GM21717 (cell line): ENCODE data around the gene GFPT1.
"Not testable (repeated sequence)": the region's sequence is repeated elsewhere in the genome, so short reads cannot be mapped to it uniquely, and the experiment has no call there.

Experiments
- ATAC-seq: cut with Tn5 transposase; IDR thresholded peaks from one replicate; pipeline ENCODE4 v1.9.1; 2021; ENCODE audit warnings: mild to moderate bottlenecking, moderate library complexity; ENCODE audit not compliant: unreplicated experiment

Gene GFPT1

DNA sequence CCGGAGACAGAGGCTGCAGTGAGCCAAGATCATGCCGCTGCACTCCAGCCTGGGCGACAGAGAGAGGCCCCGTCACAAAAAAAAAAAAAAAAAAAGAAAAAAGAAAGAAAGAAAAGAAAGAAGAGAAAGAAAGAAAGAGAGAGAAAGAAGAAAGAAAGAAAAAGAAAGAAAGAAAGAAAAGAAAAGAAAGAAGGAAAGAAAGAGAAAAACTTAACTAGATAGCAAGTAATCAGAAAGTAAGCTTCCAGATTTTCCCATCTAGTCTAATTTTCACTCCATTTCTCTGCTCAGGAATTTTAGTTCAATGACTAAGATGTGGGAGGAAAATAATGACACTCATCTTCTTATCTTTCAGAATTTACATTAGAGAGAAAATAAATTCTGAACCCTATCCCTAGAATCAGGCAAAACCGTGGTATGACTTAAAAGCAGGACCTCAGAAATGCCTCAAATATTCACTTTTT lies 2.4 kb downstream of the GFPT1 start:
- no peak for ATAC-seq

DNA sequence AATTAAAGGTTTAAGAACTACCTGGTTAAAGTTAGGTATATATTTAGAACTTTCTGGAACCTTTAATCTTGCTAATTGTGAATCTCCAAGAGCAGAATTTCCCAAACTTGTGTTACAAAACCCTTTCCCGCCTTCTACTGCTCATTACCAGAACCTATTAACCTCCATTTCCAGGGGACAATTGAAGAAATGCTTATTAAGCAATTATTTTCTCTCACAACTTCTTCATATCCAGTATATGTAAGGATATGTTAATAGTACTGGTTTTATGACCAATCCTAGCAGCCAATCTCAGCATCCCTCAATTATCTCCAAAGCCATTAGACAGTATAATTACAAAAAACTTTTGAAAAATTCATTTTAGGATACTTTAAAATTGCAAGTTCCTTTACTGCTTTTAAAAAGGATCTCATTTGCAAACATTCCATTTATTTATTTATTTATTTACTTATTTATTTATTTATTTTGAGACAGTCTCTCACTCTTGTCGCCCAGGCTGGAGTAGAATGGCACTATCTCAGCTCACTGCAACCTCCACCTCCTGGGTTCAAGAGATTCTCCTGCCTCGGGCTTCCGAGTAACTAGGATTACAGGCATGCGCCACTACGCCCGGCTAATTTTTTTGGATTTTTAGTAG lies 3.7 kb downstream of the GFPT1 start:
- ATAC-seq: no peak

DNA sequence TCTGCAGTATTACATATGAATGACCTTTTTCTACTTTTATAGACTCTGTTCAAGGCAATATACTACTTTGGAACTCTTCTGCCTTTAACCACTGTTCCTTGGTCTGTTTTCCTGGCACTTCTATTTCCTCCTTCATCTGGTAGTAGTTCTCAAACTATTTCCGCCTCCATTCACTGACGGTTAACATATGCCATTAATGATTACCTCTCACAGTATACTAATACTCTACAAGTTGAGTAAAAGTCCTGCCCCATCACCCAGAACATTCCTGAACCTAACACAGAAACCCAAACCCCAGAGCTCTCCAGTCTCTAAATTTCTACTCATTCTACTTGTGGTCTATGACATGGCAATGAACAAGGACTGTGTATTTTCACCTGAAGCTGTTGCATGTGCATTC lies 4.5 kb downstream of the GFPT1 start:
- ATAC-seq: no peak

DNA sequence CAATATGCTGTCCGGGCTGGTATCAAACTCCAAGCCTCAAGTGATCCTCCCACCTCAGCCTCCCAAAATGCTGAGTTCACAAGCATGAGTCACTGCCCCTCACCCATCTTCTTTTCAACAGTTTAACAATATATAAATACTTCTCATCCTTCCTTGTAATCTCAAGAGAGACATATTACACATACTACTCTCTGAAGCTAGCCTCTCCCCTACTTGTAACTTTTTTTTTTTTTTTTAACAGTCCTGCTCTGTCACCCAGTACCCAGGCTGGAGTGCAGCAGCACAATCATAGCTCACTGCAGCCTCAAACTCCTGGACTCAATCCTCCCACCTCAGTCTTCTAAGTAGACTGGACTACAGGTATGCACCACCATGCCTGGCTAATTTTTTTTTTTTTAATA lies 5.7 kb downstream of the GFPT1 start:
- no peak for ATAC-seq

DNA sequence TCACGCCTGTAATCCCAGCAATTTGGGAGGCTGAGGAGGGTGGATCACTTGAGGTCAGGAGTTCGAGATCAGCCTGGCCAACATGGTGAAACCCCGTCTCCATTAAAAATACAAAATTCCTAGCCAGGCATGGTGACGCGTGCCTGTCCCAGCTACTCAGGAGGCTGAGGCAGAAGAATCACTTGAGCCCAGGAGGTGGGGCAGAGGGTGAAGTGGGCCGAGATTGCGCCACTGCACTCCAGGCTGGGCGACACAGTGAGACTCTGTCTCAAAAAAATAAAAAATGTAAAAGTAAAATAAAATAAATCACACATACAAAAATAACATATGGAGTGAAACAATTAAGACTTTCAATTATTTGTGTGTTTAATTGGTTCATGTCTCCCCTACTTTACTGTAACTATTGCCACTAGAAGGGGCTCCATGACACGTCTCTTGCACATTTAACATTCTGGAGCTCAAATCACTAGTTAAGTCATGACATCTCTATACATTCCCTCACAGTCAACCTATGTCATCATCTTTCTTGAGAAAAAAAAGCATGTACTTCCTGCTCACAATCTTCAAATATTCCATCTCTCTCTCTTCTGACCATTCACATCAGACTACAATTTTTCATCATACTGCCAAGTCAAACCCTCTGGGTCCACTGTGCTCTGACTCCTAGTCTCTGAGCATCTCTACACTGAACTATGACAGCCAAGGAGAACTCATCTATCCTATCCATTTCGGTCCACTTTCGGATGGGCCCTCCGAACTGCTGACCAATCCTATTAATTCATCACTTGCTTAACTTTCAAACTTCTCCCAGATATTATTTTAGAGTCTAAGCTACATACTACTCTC lies 6.7 kb downstream of the GFPT1 start:
- no peak for ATAC-seq

DNA sequence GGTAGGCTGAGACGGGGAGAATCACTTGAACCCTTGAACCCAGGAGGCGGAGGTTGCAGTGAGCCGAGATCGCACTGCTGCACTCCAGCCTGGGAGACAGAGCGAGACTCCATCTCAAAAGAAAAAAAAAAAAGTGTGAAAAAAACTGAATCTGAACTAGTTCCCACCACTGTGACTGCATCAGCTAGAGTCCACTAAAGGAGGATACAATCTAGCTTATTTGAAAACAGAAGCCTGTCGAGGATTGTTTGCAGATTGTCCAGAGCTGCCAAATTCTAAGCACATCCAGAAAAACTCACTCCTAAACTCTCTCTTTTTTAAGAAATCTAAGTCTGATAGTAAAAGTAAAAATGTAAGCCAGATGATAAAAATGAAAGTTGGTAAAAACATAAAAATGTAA lies 10.6 kb downstream of the GFPT1 start:
- no peak for ATAC-seq

DNA sequence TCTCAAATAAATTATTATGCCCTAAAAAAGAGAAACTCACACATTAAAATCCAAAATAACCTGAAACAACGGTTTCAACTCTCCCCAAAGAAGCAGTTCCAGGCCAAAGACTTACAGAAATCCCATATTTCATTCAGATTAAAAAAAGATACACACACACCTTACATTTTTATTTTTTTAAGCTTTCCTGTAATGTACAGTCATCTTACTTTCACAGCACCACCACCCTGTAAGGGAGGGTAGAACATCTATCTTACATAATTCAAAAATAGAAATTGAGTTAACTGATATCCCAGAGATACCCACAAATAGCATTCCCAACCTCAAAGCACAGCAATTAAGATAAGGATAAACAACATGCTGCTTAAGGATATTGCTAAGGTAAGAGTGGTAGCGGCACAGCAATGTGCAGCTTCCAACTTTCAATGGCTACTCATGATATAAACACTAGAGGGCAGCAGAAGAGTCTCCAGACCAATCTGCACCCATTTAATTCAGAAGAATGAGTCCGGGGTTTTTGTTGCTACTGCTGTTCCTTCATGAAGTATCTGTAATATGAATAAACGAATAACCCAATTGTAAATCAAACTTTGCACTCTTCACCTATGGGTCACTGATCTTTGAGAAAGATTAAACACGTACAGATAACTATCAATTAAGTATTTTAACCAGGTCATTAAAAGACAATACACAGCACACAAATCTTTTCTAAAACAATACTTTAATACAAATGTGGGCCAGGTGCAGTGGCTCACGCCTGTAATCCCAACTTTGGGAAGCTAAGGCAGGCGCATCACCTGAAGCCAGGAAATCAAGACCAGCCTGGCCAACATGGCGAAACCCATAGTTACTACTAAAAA lies 11.3 kb downstream of the GFPT1 start:
- no peak for ATAC-seq

DNA sequence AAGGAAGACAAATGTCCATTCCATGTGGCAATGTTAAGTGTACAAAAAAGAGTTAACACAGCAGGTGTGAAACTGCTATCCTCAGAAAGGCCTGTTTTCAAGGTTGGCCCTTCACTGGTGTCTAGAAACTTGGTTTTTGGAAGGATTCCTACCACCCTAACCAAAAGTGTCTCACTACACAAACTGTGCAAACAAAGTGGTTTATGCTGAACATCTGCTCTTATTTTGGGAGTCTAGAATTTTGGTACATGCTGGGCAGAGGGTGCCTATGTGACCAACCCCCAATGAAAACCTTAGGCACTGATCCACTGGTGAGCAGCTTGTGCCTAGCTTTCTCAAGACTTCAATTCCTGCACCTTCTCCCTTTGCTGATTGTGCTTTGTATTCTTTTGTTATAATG lies 14.3 kb downstream of the GFPT1 start:
- no peak for ATAC-seq

DNA sequence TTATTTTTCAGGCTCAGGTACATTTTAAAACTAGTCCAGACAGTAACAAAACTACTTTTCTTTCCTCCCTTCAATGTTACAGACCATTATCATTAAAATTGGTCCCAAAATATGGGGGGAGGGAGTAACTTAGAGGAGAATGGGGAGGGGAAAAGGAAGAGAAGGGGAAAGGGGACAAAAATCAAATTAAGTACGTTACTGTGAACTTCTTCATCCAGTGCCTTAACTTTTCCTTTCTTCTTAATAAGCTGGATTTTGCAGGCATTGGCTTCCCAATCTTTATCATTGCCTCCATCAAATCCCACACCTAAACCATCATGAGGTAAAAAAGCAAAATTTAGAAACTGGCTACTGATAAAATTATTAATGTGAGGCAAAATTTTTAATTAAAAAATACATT lies 17.2 kb downstream of the GFPT1 start:
- no peak for ATAC-seq

DNA sequence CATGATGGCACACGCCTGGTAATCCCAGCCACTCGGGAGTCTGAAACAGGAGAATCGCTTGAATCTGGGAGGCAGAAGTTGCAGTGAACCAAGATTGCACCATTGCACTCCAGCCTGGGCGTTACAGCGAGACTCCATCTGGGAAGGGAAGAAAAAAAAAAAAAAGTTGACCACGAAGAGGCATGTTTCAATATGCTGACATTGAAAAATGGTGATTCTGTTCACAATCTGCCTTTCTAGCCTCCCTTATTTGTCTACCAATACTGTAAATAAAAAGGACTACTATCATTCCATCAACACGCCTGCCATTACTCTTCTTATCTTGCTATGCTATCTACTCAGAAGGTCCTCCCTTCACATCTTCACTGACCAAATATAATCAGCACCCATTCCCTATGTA lies 18.4 kb downstream of the GFPT1 start:
- no peak for ATAC-seq

DNA sequence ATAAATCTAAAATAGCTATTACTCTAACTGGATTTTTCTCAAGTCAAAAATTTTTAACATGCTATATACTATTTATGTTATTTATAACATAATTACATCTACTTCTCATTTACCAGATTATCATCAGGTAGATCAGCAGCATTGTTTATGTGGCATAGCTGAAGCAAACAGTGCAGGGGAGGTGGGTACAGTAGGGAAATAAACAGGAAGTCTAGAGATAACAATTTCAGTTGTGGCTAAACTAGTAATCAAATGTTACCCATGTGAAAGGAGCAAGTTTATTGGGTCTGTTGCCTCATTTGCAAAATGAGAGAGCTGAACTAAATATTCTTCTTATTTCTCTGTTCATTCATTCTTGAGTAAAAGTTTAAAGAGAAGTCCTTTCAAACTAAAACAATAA lies 27.7 kb downstream of the GFPT1 start:
- no peak for ATAC-seq

DNA sequence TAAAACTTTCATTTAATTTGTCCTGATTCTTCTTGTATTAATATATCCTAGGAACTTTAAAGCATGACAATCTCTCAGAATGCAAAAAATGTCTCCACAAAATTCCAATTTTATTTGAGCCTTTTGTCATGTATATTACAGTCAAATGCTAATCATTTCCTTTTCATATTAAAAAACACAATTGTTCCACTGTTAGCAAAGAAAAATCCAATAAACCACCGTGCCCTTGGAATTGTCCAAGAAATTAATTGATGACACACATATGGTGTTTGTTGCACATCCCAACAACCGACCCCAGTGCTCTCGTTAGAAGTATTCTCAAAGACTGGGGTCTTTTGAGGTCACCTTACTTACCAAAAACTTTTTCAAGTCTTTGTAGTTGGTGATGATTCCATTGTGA lies 28.1 kb downstream of the GFPT1 start:
- ATAC-seq: no peak

DNA sequence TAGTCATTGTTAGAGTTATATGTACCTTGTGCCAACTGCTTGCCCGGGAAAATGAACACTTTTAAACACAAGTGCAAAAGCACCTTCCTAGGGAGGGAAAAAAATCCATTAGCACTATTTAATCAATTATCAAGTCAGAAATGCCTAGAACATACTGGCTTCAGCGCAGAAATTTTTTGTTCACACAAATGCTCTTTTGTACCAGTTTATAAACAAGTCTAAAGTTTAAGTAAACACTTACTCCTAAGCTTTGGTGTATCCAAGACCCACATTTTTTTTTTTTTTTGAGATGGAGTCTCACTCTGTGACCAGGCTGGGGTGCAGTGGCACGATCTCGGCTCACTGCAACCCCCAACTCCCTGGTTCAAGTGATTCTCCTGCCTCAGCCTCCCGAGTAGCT lies 30.6 kb downstream of the GFPT1 start:
- ATAC-seq: no peak

DNA sequence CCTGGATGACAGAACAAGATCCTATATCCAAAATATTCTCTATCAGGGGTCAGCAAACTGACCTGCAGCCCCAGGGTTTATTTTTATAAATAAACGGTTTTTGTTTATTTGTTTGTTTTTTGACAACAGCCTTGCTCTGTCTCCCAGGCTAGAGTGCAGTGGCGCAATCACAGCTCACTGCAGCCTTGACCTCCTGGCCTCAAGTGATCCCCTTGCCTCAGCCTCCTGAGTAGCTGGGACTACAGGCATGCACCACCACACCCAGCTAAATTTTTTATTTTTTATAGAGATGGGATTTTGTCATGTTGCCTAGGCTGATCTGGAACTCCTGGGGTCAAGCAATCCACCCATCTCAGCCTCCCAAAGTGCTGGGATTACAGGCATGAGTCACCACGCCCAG lies 32.1 kb downstream of the GFPT1 start:
- not testable (repeated sequence) for ATAC-seq

DNA sequence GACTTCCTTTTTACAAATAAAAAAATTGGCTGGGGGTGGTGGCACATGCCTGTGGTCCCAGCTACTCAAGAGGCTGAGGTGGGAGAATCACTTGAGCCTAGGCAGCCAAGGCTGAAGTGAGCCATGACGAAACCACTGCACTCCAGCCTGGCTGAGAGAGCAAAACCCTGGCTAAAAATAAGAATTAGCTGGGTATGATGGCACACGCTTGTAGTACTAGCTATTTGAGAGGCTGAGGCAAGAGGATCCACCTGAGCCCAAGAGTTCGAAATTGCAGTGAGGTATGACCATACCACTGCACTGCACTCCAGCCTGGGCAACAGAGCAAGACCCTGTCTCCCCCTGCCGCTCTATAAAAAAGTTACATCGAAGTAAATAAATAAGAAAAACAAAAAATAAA lies 33.7 kb downstream of the GFPT1 start:
- ATAC-seq: no peak

DNA sequence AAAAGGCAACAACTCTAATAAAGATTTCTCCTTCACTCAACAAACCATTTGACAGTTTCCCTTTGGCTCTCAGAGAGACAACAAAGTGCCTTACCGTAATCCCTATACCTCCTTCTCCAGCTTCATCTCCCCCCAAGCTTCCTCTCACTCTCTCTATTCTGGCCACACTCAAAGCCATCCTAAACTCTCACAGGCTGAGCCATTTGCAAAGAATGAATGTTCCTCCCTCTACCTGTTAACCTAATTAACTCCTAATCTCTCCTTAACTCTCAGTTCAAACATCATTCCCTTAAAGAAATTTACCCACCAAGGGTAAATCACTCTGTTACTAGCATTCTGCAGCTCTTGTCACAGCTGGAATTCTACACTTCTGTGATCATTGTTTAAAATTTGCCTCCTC lies 38.2 kb downstream of the GFPT1 start:
- no peak for ATAC-seq

DNA sequence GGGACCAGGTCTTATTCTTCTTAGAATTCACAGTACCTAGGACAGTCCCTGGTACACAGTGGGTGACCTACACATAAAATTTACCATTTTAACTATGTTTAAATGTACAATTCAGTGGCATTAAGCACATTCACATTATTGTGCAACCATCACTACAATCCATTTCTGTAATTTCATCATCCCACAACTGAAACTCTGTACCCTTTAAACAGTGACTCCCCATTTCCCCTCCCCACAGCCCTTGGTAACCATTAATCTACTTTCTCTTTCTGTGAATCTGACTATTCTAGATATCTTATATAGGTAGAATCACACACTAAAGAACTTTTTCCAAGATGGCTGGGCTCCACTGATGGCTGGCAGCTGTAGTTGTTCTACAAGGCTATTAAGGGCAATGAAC lies 41.6 kb downstream of the GFPT1 start:
- ATAC-seq: no peak

DNA sequence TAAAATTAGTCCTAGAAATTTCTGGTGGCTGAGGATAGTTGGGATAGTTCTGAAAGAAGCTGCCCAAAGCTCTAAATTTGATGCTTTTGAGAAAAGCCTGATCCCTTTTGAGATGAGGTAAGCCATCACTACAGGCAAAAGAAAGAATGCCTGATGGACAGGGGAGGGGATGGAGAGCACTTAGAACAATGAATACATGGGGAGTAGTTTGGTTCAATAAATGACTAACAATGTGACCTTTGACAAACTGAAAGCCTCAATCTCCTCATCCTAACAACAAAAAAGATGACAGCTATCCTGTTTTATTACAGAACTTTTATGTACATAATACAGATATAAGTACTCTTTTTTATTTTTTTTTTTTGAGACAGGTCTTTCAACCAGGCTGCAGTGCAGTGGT lies 42.7 kb downstream of the GFPT1 start:
- ATAC-seq: no peak

DNA sequence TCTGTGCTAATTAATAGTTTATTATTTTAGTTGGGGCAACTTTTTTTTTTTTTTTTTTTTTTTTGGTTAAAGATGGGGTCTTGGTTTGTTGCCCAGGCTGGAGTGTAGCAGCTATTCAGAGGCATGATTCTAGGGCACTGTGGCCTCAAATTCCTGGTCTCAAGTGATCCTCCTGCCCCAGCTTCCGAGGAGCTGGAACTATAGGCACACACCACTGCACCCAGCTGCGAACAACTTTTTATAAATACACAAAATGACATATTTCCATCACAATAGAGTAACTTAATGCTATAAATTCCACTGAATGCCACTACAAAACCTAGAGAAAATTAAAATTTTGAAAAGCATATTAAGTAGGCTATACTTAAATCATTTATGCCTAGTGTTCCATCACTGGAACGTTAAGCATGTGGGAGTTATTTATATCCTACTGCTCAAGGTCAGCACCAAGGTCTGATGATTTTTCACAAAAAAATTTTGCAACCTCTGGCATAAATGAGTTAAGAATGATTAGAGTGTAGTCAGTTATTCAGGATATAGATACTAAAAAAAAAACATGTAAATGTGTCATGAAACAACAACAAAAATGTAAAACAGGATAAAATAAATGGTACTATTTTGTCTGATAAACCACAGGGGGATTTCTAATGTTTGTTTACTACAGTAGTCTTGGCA lies 46.8 kb downstream of the GFPT1 start:
- no peak for ATAC-seq

DNA sequence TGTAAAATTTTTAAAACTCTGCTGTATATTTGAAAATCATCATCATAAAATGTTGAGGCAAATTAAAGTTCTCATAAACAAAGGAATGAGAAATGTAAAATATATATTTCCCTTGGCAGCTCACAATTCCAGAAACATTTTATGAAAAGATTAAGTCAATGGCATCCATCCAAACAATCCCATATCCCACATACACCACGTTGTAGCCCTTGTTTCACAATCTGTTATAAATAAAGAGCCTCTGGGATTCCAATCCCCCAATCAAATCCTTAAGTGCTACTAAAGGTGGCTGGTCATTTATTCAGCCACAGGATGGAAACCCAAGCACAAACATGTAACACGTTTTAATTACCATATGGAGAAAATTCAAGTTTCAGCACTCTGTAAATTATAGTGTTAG lies 51.7 kb downstream of the GFPT1 start:
- no peak for ATAC-seq

DNA sequence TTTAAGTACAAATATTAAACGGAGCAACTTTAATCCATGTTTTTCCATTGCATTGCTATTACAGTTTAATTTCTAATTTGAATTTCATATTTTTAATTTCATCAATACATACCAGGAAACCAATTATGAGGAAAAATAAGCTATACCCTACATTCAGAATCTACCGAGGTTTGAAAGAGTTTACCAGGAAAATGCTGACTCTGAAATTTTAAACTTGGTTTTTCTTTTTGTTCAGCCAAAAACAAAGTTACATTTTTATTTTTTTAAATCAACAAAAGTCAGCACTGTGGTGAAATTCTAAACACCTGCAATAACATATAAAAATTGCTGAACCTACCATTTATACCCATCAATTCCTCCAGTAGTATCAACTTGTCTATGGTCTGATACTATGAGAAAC lies 53.7 kb downstream of the GFPT1 start:
- ATAC-seq: no peak
